ENCODE results near the gene MRPL24.

MRPL24 gene

DNA sequence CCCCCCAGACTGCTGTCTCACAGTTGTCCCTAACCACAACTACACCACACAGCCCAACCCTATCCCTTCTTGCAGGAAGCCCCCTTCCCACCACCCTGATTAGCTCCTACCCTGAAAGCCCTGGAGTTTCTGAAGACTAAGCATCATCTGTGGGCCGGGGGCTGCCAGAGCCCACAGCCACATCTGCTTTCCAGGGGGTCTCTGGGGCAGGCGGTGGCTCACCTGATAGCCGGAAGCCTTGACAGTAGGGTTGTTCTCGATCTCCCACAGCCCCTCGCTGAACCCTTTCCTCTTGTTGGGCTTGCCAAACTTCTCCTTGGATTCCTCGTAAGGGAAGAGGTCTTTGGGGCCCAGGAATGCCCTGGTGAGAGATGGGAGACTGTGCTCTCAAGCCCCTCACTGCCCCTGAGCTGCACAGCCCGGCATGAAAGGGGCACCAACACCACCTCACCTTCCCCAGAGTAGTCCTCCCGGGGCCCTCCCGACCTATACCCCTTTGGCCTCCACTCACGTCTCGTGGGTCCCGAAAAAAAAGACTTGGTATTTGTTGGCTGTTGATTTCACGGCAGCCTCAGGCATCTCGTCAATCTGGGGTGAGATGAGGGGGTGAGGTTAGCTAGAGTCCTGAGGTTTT, 4.0 kb upstream of the MRPL24 start:
- H3K9me2 ChIP-seq (replicated peaks; ENCODE audit: control insufficient read depth, low read length) = no peaks in the 10 kb centered on the region
- peaks cover 33% of the 10 kb centered on the region for H3F3A ChIP-seq (ENCODE audit: control insufficient read depth, insufficient read depth)
- peaks cover 83% of the 10 kb centered on the region for H3K36me3 ChIP-seq (ENCODE audit: control insufficient read depth, low read length)
- no peaks in the 10 kb centered on the region for H3K9me3 ChIP-seq (ENCODE audit: control insufficient read depth, insufficient read depth, low read length)
- no peaks in the 10 kb centered on the region for H3K27me3 ChIP-seq (ENCODE audit: control insufficient read depth, low read length)
- H3K27ac ChIP-seq (ENCODE audit: low read depth, low read length) = no peak overlapping the region
- H4K20me1 ChIP-seq (ENCODE audit: control insufficient read depth, insufficient read depth, low read depth, low read length) = peaks cover 17% of the 10 kb centered on the region; the same call in 1 of the 2 replicates
- H3K4me2 ChIP-seq (ENCODE audit: low read length) = no peak overlapping the region
- H3K79me2 ChIP-seq (ENCODE audit: control insufficient read depth, low read length) = peaks cover 62% of the 10 kb centered on the region
- no peak for TF ChIP-seq EZH2phosphoT487 (IDR thresholded peaks at IDR 0.05; ENCODE audit: borderline replicate concordance, low read length)
- TF ChIP-seq, protein P1, sequence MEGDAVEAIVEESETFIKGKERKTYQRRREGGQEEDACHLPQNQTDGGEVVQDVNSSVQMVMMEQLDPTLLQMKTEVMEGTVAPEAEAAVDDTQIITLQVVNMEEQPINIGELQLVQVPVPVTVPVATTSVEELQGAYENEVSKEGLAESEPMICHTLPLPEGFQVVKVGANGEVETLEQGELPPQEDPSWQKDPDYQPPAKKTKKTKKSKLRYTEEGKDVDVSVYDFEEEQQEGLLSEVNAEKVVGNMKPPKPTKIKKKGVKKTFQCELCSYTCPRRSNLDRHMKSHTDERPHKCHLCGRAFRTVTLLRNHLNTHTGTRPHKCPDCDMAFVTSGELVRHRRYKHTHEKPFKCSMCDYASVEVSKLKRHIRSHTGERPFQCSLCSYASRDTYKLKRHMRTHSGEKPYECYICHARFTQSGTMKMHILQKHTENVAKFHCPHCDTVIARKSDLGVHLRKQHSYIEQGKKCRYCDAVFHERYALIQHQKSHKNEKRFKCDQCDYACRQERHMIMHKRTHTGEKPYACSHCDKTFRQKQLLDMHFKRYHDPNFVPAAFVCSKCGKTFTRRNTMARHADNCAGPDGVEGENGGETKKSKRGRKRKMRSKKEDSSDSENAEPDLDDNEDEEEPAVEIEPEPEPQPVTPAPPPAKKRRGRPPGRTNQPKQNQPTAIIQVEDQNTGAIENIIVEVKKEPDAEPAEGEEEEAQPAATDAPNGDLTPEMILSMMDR (IDR thresholded peaks at IDR 0.05; ENCODE audit: low read depth, low read length, poor library complexity, severe bottlenecking) = no peak
- H3K4me3 ChIP-seq (ENCODE audit: low read length) = no peak overlapping the region
- H3K4me1 ChIP-seq (ENCODE audit: control insufficient read depth, low read length) = peaks cover 58% of the 10 kb centered on the region

DNA sequence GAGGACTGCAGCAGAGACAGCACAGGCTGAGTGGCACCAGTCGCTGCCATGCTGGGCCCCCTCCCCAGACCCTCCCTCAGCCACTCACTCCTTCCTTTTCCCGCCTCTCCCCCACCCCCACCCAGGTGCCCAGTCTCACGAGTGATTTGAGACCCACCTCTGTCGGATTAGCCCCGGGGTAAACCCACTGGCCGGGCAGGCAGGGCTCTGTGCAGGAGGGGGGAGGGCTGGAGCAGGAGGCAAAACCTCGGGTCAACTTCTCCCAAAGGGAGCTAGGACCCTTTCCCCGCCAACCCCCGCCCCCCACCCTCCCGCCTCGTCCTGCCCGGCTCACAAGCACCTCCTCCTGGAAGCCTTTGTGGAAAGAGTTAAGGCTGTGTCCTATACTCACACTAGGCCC, 3.5 kb upstream of the MRPL24 start:
- Histone ChIP-seq H3K9me3 (ENCODE audit: control insufficient read depth, insufficient read depth, low read length) (no peaks in the 10 kb centered on the region), H3K4me3 (ENCODE audit: low read length) (no peak overlapping the region), H3K4me2 (ENCODE audit: low read length) (no peak overlapping the region), H3F3A (ENCODE audit: control insufficient read depth, insufficient read depth) (peaks cover 33% of the 10 kb centered on the region), H3K27ac (ENCODE audit: low read depth, low read length) (no peak overlapping the region), H3K79me2 (ENCODE audit: control insufficient read depth, low read length) (peaks cover 62% of the 10 kb centered on the region), H3K4me1 (ENCODE audit: control insufficient read depth, low read length) (peaks cover 58% of the 10 kb centered on the region), H3K36me3 (ENCODE audit: control insufficient read depth, low read length) (peaks cover 82% of the 10 kb centered on the region), H3K27me3 (ENCODE audit: control insufficient read depth, low read length) (no peaks in the 10 kb centered on the region), H4K20me1 (ENCODE audit: control insufficient read depth, insufficient read depth, low read depth, low read length) (peaks cover 14% of the 10 kb centered on the region; the same call in 1 of the 2 replicates), H3K9me2 (replicated peaks; ENCODE audit: control insufficient read depth, low read length) (no peaks in the 10 kb centered on the region)
- TF ChIP-seq EZH2phosphoT487 (IDR thresholded peaks at IDR 0.05; ENCODE audit: borderline replicate concordance, low read length) = no peak
- TF ChIP-seq, protein P1 (IDR thresholded peaks at IDR 0.05; ENCODE audit: low read depth, low read length, poor library complexity, severe bottlenecking) = no peak

DNA sequence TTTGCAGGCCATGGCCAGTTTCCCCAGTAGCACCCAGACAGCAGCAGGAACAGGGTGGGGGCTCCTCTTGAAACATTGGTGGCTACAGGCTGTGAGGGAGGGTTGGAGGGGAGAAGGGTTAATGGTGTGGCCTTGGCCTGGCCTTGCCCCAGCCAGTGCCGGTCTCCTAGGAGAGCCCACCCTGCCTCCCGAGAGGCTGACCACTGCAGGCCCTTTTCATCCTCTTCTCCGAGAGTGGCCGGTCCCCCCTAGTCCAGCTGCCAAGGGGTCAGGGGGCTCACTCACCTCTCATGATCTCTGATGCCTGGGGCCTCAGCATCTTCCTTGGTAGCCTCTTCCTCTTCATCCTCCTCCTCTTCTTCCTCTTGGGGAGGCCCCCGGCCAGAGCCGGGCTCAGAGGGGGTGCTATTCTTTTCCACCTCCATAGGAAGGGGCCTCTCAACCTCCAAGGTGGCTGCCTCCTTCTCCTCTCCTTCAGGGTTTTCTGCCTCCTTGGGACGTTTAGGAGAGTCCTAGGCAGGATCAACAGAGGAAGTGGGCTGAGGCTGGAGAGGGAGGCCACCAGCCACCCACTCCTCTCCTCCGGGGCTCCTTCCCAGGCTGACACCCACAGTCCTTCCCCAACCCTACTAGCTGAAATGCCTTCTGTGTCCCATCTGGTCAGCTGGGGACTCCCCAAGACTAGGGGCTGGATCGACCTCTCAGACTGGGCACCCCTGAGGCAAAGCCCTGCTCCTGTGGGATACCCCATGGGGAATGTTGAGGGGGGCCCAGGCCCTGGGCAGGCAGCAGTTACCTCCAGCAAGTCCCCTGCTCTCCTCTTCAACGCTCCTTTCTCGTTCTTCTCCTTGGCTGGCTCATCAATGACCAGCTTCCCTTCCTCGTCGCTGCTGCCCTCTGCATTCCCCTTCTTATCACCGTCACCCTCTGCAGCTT, 2.7 kb upstream of the MRPL24 start:
- Histone ChIP-seq H3K4me2 (ENCODE audit: low read length) (no peak overlapping the region), H4K20me1 (ENCODE audit: control insufficient read depth, insufficient read depth, low read depth, low read length) (peaks cover 14% of the 10 kb centered on the region; the same call in 1 of the 2 replicates), H3K36me3 (ENCODE audit: control insufficient read depth, low read length) (peaks cover 82% of the 10 kb centered on the region), H3K4me3 (ENCODE audit: low read length) (no peak overlapping the region), H3F3A (ENCODE audit: control insufficient read depth, insufficient read depth) (peaks cover 33% of the 10 kb centered on the region), H3K4me1 (ENCODE audit: control insufficient read depth, low read length) (peaks cover 56% of the 10 kb centered on the region), H3K27me3 (ENCODE audit: control insufficient read depth, low read length) (no peaks in the 10 kb centered on the region), H3K9me3 (ENCODE audit: control insufficient read depth, insufficient read depth, low read length) (no peaks in the 10 kb centered on the region), H3K27ac (ENCODE audit: low read depth, low read length) (no peak overlapping the region), H3K79me2 (ENCODE audit: control insufficient read depth, low read length) (peaks cover 62% of the 10 kb centered on the region), H3K9me2 (replicated peaks; ENCODE audit: control insufficient read depth, low read length) (no peaks in the 10 kb centered on the region)
- no peak for TF ChIP-seq EZH2phosphoT487 (IDR thresholded peaks at IDR 0.05; ENCODE audit: borderline replicate concordance, low read length)
- TF ChIP-seq, protein P1 (IDR thresholded peaks at IDR 0.05; ENCODE audit: low read depth, low read length, poor library complexity, severe bottlenecking) = no peak
